Spleen (tissue), 11 donors: ENCODE measurements around the gene DCBLD2. TPM values are rescaled to one million over a fixed set of nuclear protein-coding genes. Genes with fewer than 3 reads are reported as not detected.

Experiments used
- DNase-seq: peaks from one replicate; pipeline ENCODE4 v3.0.0-alpha.2; 2020
- H3K27ac ChIP-seq, 8 donors: fragments of 200-600 bp; sonication (generic) in 7 of 8; 1 replicate in 4 of 8; 2 replicates in 4 of 8; pipeline versions ENCODE4 v1.5.0 to v1.8.0; 2016 to 2021; ENCODE audit warnings: inconsistent platforms in 4 of 8, mild to moderate bottlenecking in 4 of 8, moderate library complexity in 1 of 8
- H3K27me3 ChIP-seq, 7 donors: fragments of 200-600 bp; sonication (generic) in 6 of 7; replicated peaks in 1 of 7; 1 replicate in 4 of 7; 2 replicates in 3 of 7; pipeline versions ENCODE4 v1.5.0 to v1.8.0; 2016 to 2021; ENCODE audit warnings: inconsistent platforms in 3 of 7, mild to moderate bottlenecking in 1 of 7
- H3K36me3 ChIP-seq, 6 donors: fragments of 200-600 bp; sonication (generic) in 5 of 6; 1 replicate in 4 of 6; 2 replicates in 2 of 6; pipeline versions ENCODE4 v1.5.0 to v1.8.0; 2016 to 2021; ENCODE audit warnings: inconsistent platforms in 2 of 6
- H3K4me1 ChIP-seq, 6 donors: fragments of 200-600 bp; sonication (generic) in 5 of 6; 1 replicate in 3 of 6; 2 replicates in 3 of 6; pipeline versions ENCODE4 v1.5.0 to v1.8.0; 2016 to 2021; ENCODE audit warnings: inconsistent platforms in 3 of 6
- H3K4me3 ChIP-seq, 8 donors: fragments of 200-600 bp; sonication (generic) in 7 of 8; 1 replicate in 4 of 8; 2 replicates in 4 of 8; pipeline versions ENCODE4 v1.5.0 to v1.8.0; 2016 to 2021; ENCODE audit warnings: inconsistent platforms in 4 of 8, mild to moderate bottlenecking in 4 of 8, moderate library complexity in 2 of 8
- H3K9me3 ChIP-seq, 8 donors: fragments of 200-600 bp; sonication (generic) in 7 of 8; 1 replicate in 4 of 8; 2 replicates in 4 of 8; pipeline versions ENCODE4 v1.5.0 to v1.8.0; 2016 to 2021; ENCODE audit warnings: inconsistent platforms in 4 of 8
- CTCF ChIP-seq, 11 experiments: fragments of 200-600 bp in 7 of 11; fragments of 450-650 bp in 4 of 11; sonication (generic) in 4 of 11; IDR thresholded peaks in 8 of 11; conservative IDR thresholded peaks in 3 of 11; 1 replicate in 7 of 11; 2 replicates in 4 of 11; pipeline versions ENCODE4 v1.4.0 to v1.8.0; 2016 to 2021; ENCODE audit warnings: antibody characterized with exemption in 11 of 11, inconsistent platforms in 4 of 11, mild to moderate bottlenecking in 1 of 11
- POLR2A ChIP-seq, 3 donors: fragments of 450-650 bp; IDR thresholded peaks; one replicate each; pipeline ENCODE4 v1.5.1; 2017; ENCODE audit warnings: antibody characterized with exemption in 3 of 3, mild to moderate bottlenecking in 1 of 3
- POLR2AphosphoS5 ChIP-seq, 3 donors: sonication (generic); formaldehyde crosslinking; IDR thresholded peaks; one replicate each; pipeline ENCODE4 v1.5.1; 2017; ENCODE audit warnings: antibody characterized with exemption in 3 of 3
- WGBS, 5 donors: extraction: QIAGEN DNeasy Blood & Tissue Kit in 3 of 5; methylation state at CpG; one replicate each; pipeline versions ENCODE4 v1.1.5 to v1.1.7; 2013 to 2018; 5-methylcytosine and 5-hydroxymethylcytosine counted together
- intact Hi-C: fragments of 100-400 bp; cut with DNase I; formaldehyde crosslinking; loops from one replicate; pipeline ENCODE4 v1.15.0; 2023; ENCODE audit warnings: low total_unique reads
- polyA plus RNA-seq, 3 donors: library from polyadenylated mRNA; stranded (reverse); fragments of 200-250 nt; gene quantifications; one replicate each; pipeline ENCODE4 v1.2.1, GENCODE V29; 2013
- total RNA-seq, 7 donors: library from RNA; depleted of rRNA in 3 of 7; stranded (reverse); fragments of >200 nt in 3 of 7; fragmentation: NEBNext Ultra II Directional in 4 of 7; extraction: Animal tissue kit (Norgen Biotek cat#: 25700) in 4 of 7; gene quantifications; one replicate each; pipeline versions ENCODE4 v1.1.0 to v1.2.1, GENCODE V29; 2016 to 2021
- donor health status: healthy with polysubstance abuse.
- donor health status: DM: no; HTN: no; CAD: no; lungs with moderate emphysema.
- donor health status: DM: no; HTN: no; CAD: no.
- donor health status: Bipolar disorder and iron deficiency.
- donor health status: healthy.
- donor health status: DM: no; HTN: no; CAD: no.
- donor health status: DM: yes; HTN: yes; CAD: no.

The DCBLD2 gene
- total and polyA plus RNA-seq, 10 donors, result 0.91 to 10.4 (median 4.3) TPM

GRCh38 chr3:98764472-98764884, 137.0 kb downstream of the DCBLD2 start:
- Histone ChIP-seq H3K4me3 (peak overlapping the region in 5 of 8 donors; percentile 19 to 50 (median 25)), H3K27me3 (no peaks in the 10 kb centered on the region), H3K4me1 (peaks cover 0 to 75% (median 39%) of the 10 kb centered on the region in 6 donors), H3K9me3 (no peaks in the 10 kb centered on the region), H3K36me3 (no peaks in the 10 kb centered on the region), H3K27ac (peak overlapping the region in 6 of 8 donors; percentile 51 to 89 (median 77))
- DNase-seq, result no peak
- intact Hi-C loops, result no loop called here
- TF ChIP-seq POLR2A (IDR thresholded peaks at IDR 0.05) (no peak), POLR2AphosphoS5 (IDR thresholded peaks at IDR 0.05) (no peak), CTCF (IDR thresholded peaks at IDR 0.05 in 8 of 11, conservative IDR thresholded peaks at IDR 0.05 in 3 of 11) (no peak)
- WGBS, 5 donors, result 14 to 33% (median 27%) methylated on average over 4 of the region's 4 CpGs

GRCh38 chr3:98763819-98764418, 137.6 kb downstream of the DCBLD2 start:
- WGBS, 5 donors, result 10 to 24% (median 22%) methylated on average over 5 of the region's 5 CpGs
- H3K4me1 ChIP-seq, result peaks cover 0 to 69% (median 37%) of the 10 kb centered on the region in 6 donors
- intact Hi-C loops, result no loop called here

GRCh38 chr3:98763076-98763475, 138.4 kb downstream of the DCBLD2 start, which contains the start of gene ST3GAL6:
ST3GAL6 (plus strand) TSS chr3:98763340; CDS start chr3:98768441, 5,101 bp downstream.
- H3K27ac ChIP-seq, result peak within 1 kb of the TSS in 7 of 8 donors; percentile 51 to 89 (median 81)
- 10 to 23% (median 16%) methylated on average over 1 of the region's 1 CpG for WGBS, 5 donors

More at GRCh38 chr3:98763819-98764418, 137.6 kb downstream of the DCBLD2 start:
- Histone ChIP-seq H3K27ac (peak overlapping the region in 7 of 8 donors; percentile 51 to 89 (median 74)), H3K27me3 (no peaks in the 10 kb centered on the region), H3K36me3 (no peaks in the 10 kb centered on the region), H3K9me3 (no peaks in the 10 kb centered on the region), H3K4me3 (peak overlapping the region in 6 of 8 donors; percentile 17 to 50 (median 24))
- TF ChIP-seq CTCF (IDR thresholded peaks at IDR 0.05 in 8 of 11, conservative IDR thresholded peaks at IDR 0.05 in 3 of 11), result no peak
- no peak for TF ChIP-seq POLR2A (IDR thresholded peaks at IDR 0.05)
- TF ChIP-seq POLR2AphosphoS5 (IDR thresholded peaks at IDR 0.05), result no peak
- DNase-seq, result peak; percentile 65

More at GRCh38 chr3:98763076-98763475, 138.4 kb downstream of the DCBLD2 start, which contains the start of gene ST3GAL6:
- TF ChIP-seq POLR2AphosphoS5 (IDR thresholded peaks at IDR 0.05), result peak in 1 of 3 donors; percentile 70
- TF ChIP-seq CTCF (IDR thresholded peaks at IDR 0.05 in 8 of 11, conservative IDR thresholded peaks at IDR 0.05 in 3 of 11), result no peak
- no peak for TF ChIP-seq POLR2A (IDR thresholded peaks at IDR 0.05)
- no peaks in the 10 kb centered on the region for H3K27me3 ChIP-seq
- H3K36me3 ChIP-seq, result no peaks in the 10 kb centered on the region
- H3K9me3 ChIP-seq, result no peaks in the 10 kb centered on the region
- intact Hi-C loops, result no loop called here
- H3K4me1 ChIP-seq, result peaks cover 0 to 61% (median 33%) of the 10 kb centered on the region in 6 donors
- peak within 1 kb of the TSS in 6 of 8 donors; percentile 17 to 50 (median 24) for H3K4me3 ChIP-seq
- peak; percentile 76 for DNase-seq
